H9 (cell line): ENCODE measurements around the gene CYS1. TPM values are rescaled to one million over a fixed set of nuclear protein-coding genes. Genes with fewer than 3 reads are reported as not detected.

ENCODE experiments used
- DNase-seq: peaks from one replicate; pipeline ENCODE4 v3.0.0-alpha.2; 2017
- H2AFZ ChIP-seq: one replicate; pipeline ENCODE4 v1.6.1; 2013; ENCODE audit warnings: mild to moderate bottlenecking, low read length, control low read depth, moderate library complexity
- H2AK5ac ChIP-seq: 2 replicates; pipeline ENCODE4 v1.6.1; 2013; ENCODE audit warnings: low read length, control low read depth, mixed read lengths; ENCODE audit not compliant: insufficient read length
- H2BK120ac ChIP-seq: one replicate; pipeline ENCODE4 v1.6.1; 2013; ENCODE audit warnings: low read depth, mild to moderate bottlenecking, low read length, control low read depth, inconsistent platforms; ENCODE audit not compliant: poor library complexity, severe bottlenecking
- H2BK12ac ChIP-seq: 2 replicates; pipeline ENCODE4 v1.6.1; 2013; ENCODE audit warnings: low read length, control low read depth, mixed read lengths, low read depth; ENCODE audit not compliant: insufficient read length
- H2BK15ac ChIP-seq: 2 replicates; pipeline ENCODE4 v1.6.1; 2013; ENCODE audit warnings: low read depth, low read length, control low read depth
- H2BK20ac ChIP-seq: one replicate; pipeline ENCODE4 v1.6.1; 2013; ENCODE audit warnings: low read depth, mild to moderate bottlenecking, low read length, control low read depth, inconsistent platforms; ENCODE audit not compliant: poor library complexity, severe bottlenecking
- H2BK5ac ChIP-seq: 2 replicates; pipeline ENCODE4 v1.6.1; 2013; ENCODE audit warnings: low read length, control low read depth, mixed read lengths; ENCODE audit not compliant: insufficient read length
- H3K14ac ChIP-seq: 2 replicates; pipeline ENCODE4 v1.6.1; 2013; ENCODE audit warnings: low read length, control low read depth; ENCODE audit not compliant: insufficient read depth
- H3K18ac ChIP-seq: 2 replicates; pipeline ENCODE4 v1.6.1; 2013; ENCODE audit warnings: low read depth, mild to moderate bottlenecking, mixed read lengths, low read length, control low read depth; ENCODE audit not compliant: insufficient read length
- H3K23ac ChIP-seq: 2 replicates; pipeline ENCODE4 v1.6.1; 2013; ENCODE audit warnings: low read length, control low read depth, mixed read lengths, low read depth; ENCODE audit not compliant: insufficient read length
- H3K23me2 ChIP-seq: 2 replicates; pipeline ENCODE4 v1.6.1; 2013; ENCODE audit warnings: low read depth, mild to moderate bottlenecking, mixed read lengths, low read length, control low read depth; ENCODE audit not compliant: insufficient read length, poor library complexity, severe bottlenecking
- H3K27ac ChIP-seq: 2 replicates; pipeline ENCODE4 v1.5.1; 2013; ENCODE audit warnings: low read length, control low read depth, mixed read lengths, low read depth; ENCODE audit not compliant: insufficient read length
- H3K27me3 ChIP-seq: 2 replicates; pipeline ENCODE4 v1.6.1; 2013; ENCODE audit warnings: low read length, control low read depth, inconsistent platforms; ENCODE audit not compliant: insufficient read depth
- H3K4ac ChIP-seq: 2 replicates; pipeline ENCODE4 v1.6.1; 2013; ENCODE audit warnings: low read depth, mild to moderate bottlenecking, control low read depth, inconsistent platforms, low read length, moderate library complexity
- H3K4me1 ChIP-seq: 2 replicates; pipeline ENCODE4 v1.6.1; 2013; ENCODE audit warnings: low read length, control low read depth, inconsistent platforms; ENCODE audit not compliant: insufficient read depth
- H3K4me2 ChIP-seq: 2 replicates; pipeline ENCODE4 v1.6.1; 2013; ENCODE audit warnings: low read length, control low read depth, mixed read lengths; ENCODE audit not compliant: insufficient read length, insufficient read depth
- H3K56ac ChIP-seq: 2 replicates; pipeline ENCODE4 v1.6.1; 2013; ENCODE audit warnings: low read depth, mild to moderate bottlenecking, mixed read lengths, low read length, control low read depth; ENCODE audit not compliant: insufficient read length
- H3K79me1 ChIP-seq: 2 replicates; pipeline ENCODE4 v1.6.1; 2013; ENCODE audit warnings: low read depth, mild to moderate bottlenecking, moderate library complexity, low read length, control low read depth, inconsistent platforms; ENCODE audit not compliant: insufficient read depth, poor library complexity, severe bottlenecking
- H3K79me2 ChIP-seq: 2 replicates; pipeline ENCODE4 v1.6.1; 2013; ENCODE audit warnings: low read length, control low read depth, inconsistent platforms; ENCODE audit not compliant: insufficient read depth
- H3K9ac ChIP-seq: 2 replicates; pipeline ENCODE4 v1.6.1; 2013; ENCODE audit warnings: low read length, control low read depth, mixed read lengths; ENCODE audit not compliant: insufficient read length; ENCODE audit errors: extremely low read depth
- H3K9me3 ChIP-seq: one replicate; pipeline ENCODE4 v1.6.1; 2013; ENCODE audit warnings: low read depth, low read length, inconsistent platforms; ENCODE audit not compliant: control insufficient read depth
- H3T11ph ChIP-seq: one replicate; pipeline ENCODE4 v1.6.1; 2013; ENCODE audit warnings: mild to moderate bottlenecking, low read length, control low read depth, inconsistent platforms
- H4K20me1 ChIP-seq: one replicate; pipeline ENCODE4 v1.6.1; 2013; ENCODE audit not compliant: control insufficient read depth, insufficient read length, insufficient read depth
- H4K5ac ChIP-seq: 2 replicates; pipeline ENCODE4 v1.6.1; 2013; ENCODE audit warnings: low read depth, mild to moderate bottlenecking, mixed read lengths, low read length, control low read depth; ENCODE audit not compliant: insufficient read length
- H4K8ac ChIP-seq: replicated peaks from 2 replicates; pipeline ENCODE4 v1.6.1; 2013; ENCODE audit warnings: low read length, control low read depth, mixed read lengths, low read depth; ENCODE audit not compliant: insufficient read length
- H4K91ac ChIP-seq: 2 replicates; pipeline ENCODE4 v1.6.1; 2013; ENCODE audit warnings: low read depth, mild to moderate bottlenecking, moderate library complexity, mixed read lengths, low read length, control low read depth; ENCODE audit not compliant: insufficient read length
- H3K27ac Mint-ChIP-seq, 3 experiments: 2 replicates in 2 of 3; 3 replicates in 1 of 3; pipeline ENCODE4 v1.8.0; 2020 to 2021; ENCODE audit warnings: mixed read lengths in 3 of 3, mild to moderate bottlenecking in 1 of 3, moderate library complexity in 1 of 3
- H3K27me3 Mint-ChIP-seq: 2 replicates; pipeline ENCODE4 v1.8.0; 2021; ENCODE audit warnings: low read depth, mild to moderate bottlenecking, moderate library complexity, mixed read lengths
- H3K36me3 Mint-ChIP-seq, 3 experiments: 2 replicates in 2 of 3; 3 replicates in 1 of 3; pipeline ENCODE4 v1.8.0; 2020 to 2021; ENCODE audit warnings: low read depth in 3 of 3, mixed read lengths in 3 of 3; ENCODE audit not compliant: insufficient read depth in 1 of 3
- H3K4me1 Mint-ChIP-seq, 2 experiments: 2 replicates each; pipeline ENCODE4 v1.8.0; 2020; ENCODE audit warnings: mixed read lengths in 2 of 2
- H3K4me3 Mint-ChIP-seq, 2 experiments: 2 replicates in 1 of 2; 3 replicates in 1 of 2; pipeline ENCODE4 v1.8.0; 2020 to 2021; ENCODE audit warnings: mild to moderate bottlenecking in 2 of 2, mixed read lengths in 2 of 2, moderate library complexity in 1 of 2
- H3K9me3 Mint-ChIP-seq, 2 experiments: 2 replicates in 1 of 2; 3 replicates in 1 of 2; pipeline ENCODE4 v1.8.0; 2020; ENCODE audit warnings: mild to moderate bottlenecking in 2 of 2, mixed read lengths in 2 of 2, moderate library complexity in 1 of 2
- CTCF ChIP-seq: fragments of 200-600 bp; sonication (generic); conservative IDR thresholded peaks from 3 replicates; pipeline ENCODE4 v1.8.0; 2021; ENCODE audit warnings: antibody characterized with exemption, mild to moderate bottlenecking
- WGBS: extraction: QIAGEN DNeasy Blood & Tissue Kit; methylation state at CpG from one replicate; pipeline ENCODE4 v1.1.7; 2013; ENCODE audit warnings: missing lambda C conversion rate, low lambda C conversion rate, mixed read lengths; ENCODE audit not compliant: insufficient read length; ENCODE audit errors: extremely low coverage; 5-methylcytosine and 5-hydroxymethylcytosine counted together
- total RNA-seq: library from RNA; stranded (reverse); gene quantifications from 2 replicates; pipeline ENCODE4 v1.2.1, GENCODE V29; 2021

CYS1 gene
- total RNA-seq, 1 experiment from 2014 or later = 0.35 TPM

DNA sequence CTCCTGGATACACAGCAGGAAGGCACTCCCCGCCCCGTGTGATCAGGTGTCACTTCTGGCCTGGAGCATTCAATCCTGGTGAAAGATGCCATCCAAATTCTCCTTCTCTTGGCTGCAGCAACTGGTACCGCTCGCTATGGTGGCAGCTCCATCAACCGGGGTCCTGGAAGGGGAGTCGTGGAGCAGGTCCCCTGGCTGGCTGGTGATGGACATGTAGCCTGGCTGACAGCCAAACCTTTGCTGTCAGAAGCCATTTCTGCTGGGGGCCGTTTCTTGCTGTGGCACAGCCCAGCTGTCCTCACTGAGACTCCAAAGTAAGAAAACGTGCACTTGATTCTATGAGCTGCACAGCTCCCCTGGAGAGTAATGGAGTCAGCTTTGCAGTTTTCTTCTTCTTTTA lies 7.1 kb upstream of the CYS1 start:
- Histone ChIP-seq H2BK20ac (no peak overlapping the region), H4K91ac (no peak overlapping the region), H3K27ac (no peak overlapping the region), H3K23ac (no peak overlapping the region), H2AFZ (no peak overlapping the region), H3T11ph (no peak overlapping the region), H3K79me2 (no peaks in the 10 kb centered on the region), H3K4me2 (no peak overlapping the region), H3K4ac (no peak overlapping the region), H2BK12ac (no peak overlapping the region), H3K27me3 (no peaks in the 10 kb centered on the region), H4K8ac (no peak overlapping the region), H3K18ac (no peak overlapping the region), H2BK120ac (no peak overlapping the region), H3K56ac (no peak overlapping the region), H2BK15ac (no peak overlapping the region), H4K5ac (no peak overlapping the region), H3K9ac (no peak overlapping the region), H2BK5ac (no peak overlapping the region), H3K23me2 (no peaks in the 10 kb centered on the region), H3K9me3 (no peaks in the 10 kb centered on the region), H2AK5ac (no peak overlapping the region), H3K14ac (no peak overlapping the region), H3K4me1 (no peaks in the 10 kb centered on the region), H3K79me1 (no peaks in the 10 kb centered on the region), H4K20me1 (no peaks in the 10 kb centered on the region)
- TF ChIP-seq CTCF = no peak
- DNase-seq = no peak
- Mint-ChIP-seq H3K4me3 (no peak overlapping the region), H3K4me1 (peaks cover 13 to 15% of the 10 kb centered on the region in 2 experiments), H3K27ac (no peak overlapping the region), H3K27me3 (peaks cover 36% of the 10 kb centered on the region), H3K9me3 (no peaks in the 10 kb centered on the region), H3K36me3 (no peaks in the 10 kb centered on the region; a peak in 1 of 7 replicates)
- no CpG with 5 or more reads among the region's 8 CpGs for WGBS
